ENCODE measurements around the gene LCE1B.

LCE1B gene

GRCh38 chr1:152811671-152812070 is at the start of gene LCE1B:
TSS of gene LCE1B (plus strand) at chr1:152811971. CDS start at chr1:152812447, 476 bp downstream.
- DNase-seq: no peak

- no peak for DNase-seq
Measured at GRCh38 chr1:152768847-152769533, 42.8 kb upstream of the LCE1B start.

- DNase-seq: no peak
Measured at GRCh38 chr1:152770411-152770810, 41.4 kb upstream of the LCE1B start.

GRCh38 chr1:152774875-152775274 is 36.9 kb upstream of the LCE1B start, which contains the start of gene LCE1F:
TSS of gene LCE1F (plus strand) at chr1:152775140. CDS start at chr1:152776372, 1,232 bp downstream.
- no peak for DNase-seq

GRCh38 chr1:152776361-152776760 is 35.4 kb upstream of the LCE1B start:
- DNase-seq: no peak

- no peak for DNase-seq
Measured at GRCh38 chr1:152777510-152778137, 34.1 kb upstream of the LCE1B start.

GRCh38 chr1:152783095-152783494 is 28.7 kb upstream of the LCE1B start:
- DNase-seq: no peak

GRCh38 chr1:152786077-152786476 is 25.7 kb upstream of the LCE1B start, which contains the start of gene LCE1E:
TSS of gene LCE1E (plus strand) at chr1:152786257. CDS start at chr1:152787300, 1,043 bp downstream.
- DNase-seq: no peak

GRCh38 chr1:152795686-152796085 is 16.1 kb upstream of the LCE1B start:
- DNase-seq: no peak

GRCh38 chr1:152796421-152796820 is 15.3 kb upstream of the LCE1B start, which contains the start of gene LCE1D:
TSS of gene LCE1D (plus strand) at chr1:152796721. CDS start at chr1:152797795, 1,074 bp downstream.
- no peak for DNase-seq

- DNase-seq: no peak
Measured at GRCh38 chr1:152801333-152801732, 10.4 kb upstream of the LCE1B start.

GRCh38 chr1:152806576-152806975 is 5.2 kb upstream of the LCE1B start, which contains the start of gene LCE1C:
TSS of gene LCE1C (minus strand) at chr1:152806651. CDS start at chr1:152805478, 1,173 bp downstream.
- DNase-seq: no peak

GRCh38 chr1:152811050-152811449 is 721 bp upstream of the LCE1B start:
- no peak for DNase-seq

- no peak for DNase-seq
Measured at GRCh38 chr1:152817309-152817708, 5.5 kb downstream of the LCE1B start.

GRCh38 chr1:152823294-152823693 is 11.5 kb downstream of the LCE1B start:
- DNase-seq: no peak

GRCh38 chr1:152824964-152825363 is 13.2 kb downstream of the LCE1B start:
- DNase-seq: no peak

GRCh38 chr1:152827173-152827572 is 15.4 kb downstream of the LCE1B start, which contains the start of gene LCE1A:
TSS of gene LCE1A (plus strand) at chr1:152827473. CDS start at chr1:152827473, 0 bp downstream.
- DNase-seq: no peak

GRCh38 chr1:152836870-152837269 is 25.1 kb downstream of the LCE1B start:
- DNase-seq: no peak

- DNase-seq: no peak
Measured at GRCh38 chr1:152842556-152842955, 30.8 kb downstream of the LCE1B start, which contains the start of gene LCE6A. TSS of gene LCE6A (plus strand) at chr1:152842856. CDS start at chr1:152843521, 665 bp downstream.

GRCh38 chr1:152855661-152856060 is 43.9 kb downstream of the LCE1B start:
- DNase-seq: no peak

GRCh38 chr1:152858062-152858461 is 46.3 kb downstream of the LCE1B start:
- no peak for DNase-seq

GRCh38 chr1:152859696-152860095 is 47.9 kb downstream of the LCE1B start, which contains the start of gene LCE7A:
TSS of gene LCE7A (plus strand) at chr1:152859996. CDS start at chr1:152860698, 702 bp downstream.
- DNase-seq: no peak

GRCh38 chr1:152860129-152860528 is 48.4 kb downstream of the LCE1B start:
- DNase-seq: no peak

- DNase-seq: no peak
Measured at GRCh38 chr1:152861374-152861773, 49.6 kb downstream of the LCE1B start.
